ENCODE results near the gene DOCK7. TPM values are rescaled to one million over a fixed set of nuclear protein-coding genes. Genes with fewer than 3 reads are reported as not detected.
A peak's percentile ranks its signal among the peaks of the same experiment; 100 is the strongest.

The DOCK7 gene
- total RNA-seq, 2 donors from 2014 or later: 9.8 to 11.9 TPM

GRCh38 chr1:62417351-62417999 is 270.7 kb downstream of the DOCK7 start:
- DNase-seq (ENCODE audit: low spot score): no peak
- no peak for TF ChIP-seq CTCF (IDR thresholded peaks at IDR 0.05)
- Histone ChIP-seq H3K9me3 (no peaks in the 10 kb centered on the region), H3K27me3 (no peaks in the 10 kb centered on the region), H3K27ac (no peak overlapping the region), H3K4me3 (no peak overlapping the region), H3K36me3 (no peaks in the 10 kb centered on the region), H3K4me1 (no peaks in the 10 kb centered on the region)

GRCh38 chr1:62415687-62416086 is 272.5 kb downstream of the DOCK7 start:
- no peak for DNase-seq (ENCODE audit: low spot score)
- no peaks in the 10 kb centered on the region for H3K36me3 ChIP-seq
- H3K27me3 ChIP-seq: no peaks in the 10 kb centered on the region
- no peak overlapping the region for H3K4me3 ChIP-seq
- H3K27ac ChIP-seq: no peak overlapping the region
- H3K9me3 ChIP-seq: no peaks in the 10 kb centered on the region
- H3K4me1 ChIP-seq: no peaks in the 10 kb centered on the region
- TF ChIP-seq CTCF (IDR thresholded peaks at IDR 0.05): no peak

GRCh38 chr1:62407398-62408009 is 280.7 kb downstream of the DOCK7 start:
- TF ChIP-seq CTCF (IDR thresholded peaks at IDR 0.05): peak; percentile 53 to 80
- no peak overlapping the region for H3K4me3 ChIP-seq
- H3K27ac ChIP-seq: no peak overlapping the region
- no peaks in the 10 kb centered on the region for H3K4me1 ChIP-seq
- no peaks in the 10 kb centered on the region for H3K9me3 ChIP-seq
- no peaks in the 10 kb centered on the region for H3K27me3 ChIP-seq
- H3K36me3 ChIP-seq: no peaks in the 10 kb centered on the region
- DNase-seq (ENCODE audit: low spot score): no peak

GRCh38 chr1:62406576-62406975 is 281.6 kb downstream of the DOCK7 start:
- DNase-seq (ENCODE audit: low spot score): no peak
- H3K27me3 ChIP-seq: no peaks in the 10 kb centered on the region
- no peaks in the 10 kb centered on the region for H3K4me1 ChIP-seq
- no peaks in the 10 kb centered on the region for H3K9me3 ChIP-seq
- H3K4me3 ChIP-seq: no peak overlapping the region
- H3K36me3 ChIP-seq: no peaks in the 10 kb centered on the region
- TF ChIP-seq CTCF (IDR thresholded peaks at IDR 0.05): no peak
- H3K27ac ChIP-seq: no peak overlapping the region

- no peaks in the 10 kb centered on the region for H3K27me3 ChIP-seq
Observed at GRCh38 chr1:62405247-62405646, 282.9 kb downstream of the DOCK7 start.

More at GRCh38 chr1:62405247-62405646, 282.9 kb downstream of the DOCK7 start:
- no peak overlapping the region for H3K27ac ChIP-seq
- no peaks in the 10 kb centered on the region for H3K36me3 ChIP-seq
- TF ChIP-seq CTCF (IDR thresholded peaks at IDR 0.05): no peak
- H3K4me3 ChIP-seq: no peak overlapping the region
- no peaks in the 10 kb centered on the region for H3K4me1 ChIP-seq
- no peak for DNase-seq (ENCODE audit: low spot score)
- no peaks in the 10 kb centered on the region for H3K9me3 ChIP-seq

Other genes starting within 250 kb of the DOCK7 start
- not detected for gene ANGPTL3, start 90.9 kb downstream of the DOCK7 start, total RNA-seq
- 1 to 10 TPM; 6.5 to 9.4 TPM for gene ATG4C, start 95.7 kb upstream of the DOCK7 start, total RNA-seq

Data from right atrium auricular region (tissue), 2 donors.